ENCODE data around the gene MICALL2. TPM values are rescaled to one million over a fixed set of nuclear protein-coding genes. Genes with fewer than 3 reads are reported as not detected.
A peak's percentile ranks its signal among the peaks of the same experiment; 100 is the strongest.

MICALL2 gene
- total and polyA plus RNA-seq, 5 donors = 9.7 to 18.7 (median 13.0) TPM

DNA sequence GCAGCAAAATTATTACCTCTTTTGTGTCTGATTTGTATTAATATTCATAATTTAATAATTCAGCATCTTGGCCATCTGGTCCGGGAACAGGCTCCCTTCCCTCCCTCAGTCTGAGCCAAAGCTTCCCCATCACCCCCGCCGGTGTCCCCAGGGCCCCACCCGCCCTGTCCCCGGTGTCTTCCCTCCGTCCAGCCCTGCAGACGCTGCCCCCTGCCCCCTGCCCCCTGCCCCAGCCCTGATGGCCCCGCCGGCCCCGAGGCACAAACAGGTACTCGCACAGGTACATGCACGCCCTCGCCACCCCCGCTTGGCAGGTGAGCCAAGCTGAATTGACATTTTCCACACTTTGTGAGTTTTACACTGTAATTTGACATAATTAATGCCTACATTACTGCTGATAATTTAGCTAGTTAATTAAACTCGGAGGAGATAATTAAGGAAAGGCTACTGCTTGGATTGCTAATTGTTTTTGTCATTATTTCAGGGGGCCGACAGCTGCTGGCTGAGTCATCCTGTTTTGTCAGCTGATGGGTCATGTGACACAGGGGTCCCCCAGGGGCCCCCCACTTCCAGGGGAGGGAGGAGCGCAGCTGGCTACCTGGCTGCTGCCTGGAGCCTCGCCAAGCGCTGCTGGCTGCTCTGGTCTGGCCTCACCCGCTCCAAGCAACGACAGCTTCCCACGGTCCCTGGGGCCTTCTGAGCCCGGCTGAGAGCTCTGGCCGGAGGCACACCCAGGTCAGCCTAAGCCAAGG is 36.6 kb downstream of the MICALL2 start:
- Histone ChIP-seq H3K27ac (ENCODE audit: low read length) (no peak overlapping the region), H3K4me1 (ENCODE audit: control insufficient read depth, insufficient read depth, low read length) (no peaks in the 10 kb centered on the region), H3K27me3 (ENCODE audit: control insufficient read depth, insufficient read depth) (no peaks in the 10 kb centered on the region), H3K4me3 (ENCODE audit: low read length) (no peak overlapping the region), H3K9me3 (ENCODE audit: control insufficient read depth, low read length) (no peaks in the 10 kb centered on the region)
- intact Hi-C loops (cut with DNase I) = no loop called here
- no peak for ATAC-seq
- WGBS = 28% methylated on average over 24 of the region's 24 CpGs
- peak in 2 of 3 donors; percentile 59 to 60 for DNase-seq

DNA sequence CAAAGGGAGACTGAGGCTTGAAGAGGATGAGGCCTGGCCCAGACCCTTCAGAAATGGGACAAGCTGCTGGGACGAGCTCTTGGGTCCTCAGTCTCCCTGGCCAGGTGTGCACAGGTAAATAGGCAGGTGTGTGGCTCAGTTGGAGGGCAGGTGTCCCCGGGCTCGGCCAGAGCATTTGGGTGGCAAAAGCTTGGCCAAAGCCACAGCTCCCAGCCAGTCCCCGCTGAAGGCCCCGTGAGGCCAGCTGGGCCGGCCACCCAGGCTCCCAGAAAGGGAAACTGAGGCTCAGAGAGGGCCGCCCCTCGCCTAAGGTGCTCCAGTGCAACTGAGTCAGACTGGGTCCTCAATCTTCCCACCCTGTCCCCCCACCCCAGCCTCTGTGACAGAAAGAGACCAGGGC is 37.3 kb downstream of the MICALL2 start:
- 86% methylated on average over 8 of the region's 8 CpGs for WGBS
- no peaks in the 10 kb centered on the region for H3K27me3 ChIP-seq (ENCODE audit: control insufficient read depth, insufficient read depth)
- DNase-seq = no peak
- no peaks in the 10 kb centered on the region for H3K9me3 ChIP-seq (ENCODE audit: control insufficient read depth, low read length)
- ATAC-seq = no peak
- H3K4me1 ChIP-seq (ENCODE audit: control insufficient read depth, insufficient read depth, low read length) = no peaks in the 10 kb centered on the region
- H3K4me3 ChIP-seq (ENCODE audit: low read length) = no peak overlapping the region
- intact Hi-C loops (cut with DNase I) = no loop called here
- H3K27ac ChIP-seq (ENCODE audit: low read length) = no peak overlapping the region

DNA sequence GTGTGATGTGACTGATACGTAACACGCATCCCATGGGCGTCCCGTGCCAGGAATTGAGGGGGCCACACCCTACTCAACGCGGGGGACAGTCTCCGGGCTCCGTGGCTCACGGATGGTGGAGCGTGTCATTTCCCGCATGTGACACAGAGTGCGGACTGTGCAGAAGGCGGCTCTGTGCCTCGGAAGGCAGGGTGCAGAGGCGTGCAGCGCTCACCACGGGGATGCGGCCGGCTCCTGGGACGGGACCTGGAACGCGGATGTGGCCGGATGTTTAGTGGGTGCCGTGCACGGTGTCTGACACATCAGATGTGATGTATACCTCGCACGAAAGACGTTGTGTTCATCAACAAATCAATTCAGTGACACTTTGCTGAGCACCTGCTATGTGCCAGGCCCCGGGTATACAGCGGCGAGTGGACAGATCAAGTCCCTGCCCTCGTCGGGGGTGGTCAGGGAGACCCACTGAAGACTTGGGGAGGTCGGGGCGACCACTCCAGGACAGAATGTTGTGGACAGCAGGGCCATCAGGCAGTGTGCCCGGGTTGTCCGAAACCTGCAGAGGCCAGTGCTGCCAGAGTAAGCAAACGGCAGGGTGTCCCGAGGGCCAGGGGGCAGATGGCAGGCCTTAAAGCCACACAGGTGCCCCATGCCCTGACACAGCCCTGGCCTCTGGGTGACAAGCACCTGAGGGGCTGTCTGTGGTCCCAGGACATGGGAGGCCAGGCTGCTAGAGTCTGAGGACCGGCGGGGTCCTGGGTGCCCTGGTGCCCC is 38.1 kb downstream of the MICALL2 start:
- Histone ChIP-seq H3K27ac (ENCODE audit: low read length) (no peak overlapping the region), H3K4me3 (ENCODE audit: low read length) (no peak overlapping the region), H3K9me3 (ENCODE audit: control insufficient read depth, low read length) (no peaks in the 10 kb centered on the region), H3K27me3 (ENCODE audit: control insufficient read depth, insufficient read depth) (no peaks in the 10 kb centered on the region), H3K4me1 (ENCODE audit: control insufficient read depth, insufficient read depth, low read length) (no peaks in the 10 kb centered on the region)
- DNase-seq = no peak
- intact Hi-C loops (cut with DNase I) = no loop called here
- ATAC-seq = no peak
- WGBS = 86% methylated on average over 41 of the region's 41 CpGs

DNA sequence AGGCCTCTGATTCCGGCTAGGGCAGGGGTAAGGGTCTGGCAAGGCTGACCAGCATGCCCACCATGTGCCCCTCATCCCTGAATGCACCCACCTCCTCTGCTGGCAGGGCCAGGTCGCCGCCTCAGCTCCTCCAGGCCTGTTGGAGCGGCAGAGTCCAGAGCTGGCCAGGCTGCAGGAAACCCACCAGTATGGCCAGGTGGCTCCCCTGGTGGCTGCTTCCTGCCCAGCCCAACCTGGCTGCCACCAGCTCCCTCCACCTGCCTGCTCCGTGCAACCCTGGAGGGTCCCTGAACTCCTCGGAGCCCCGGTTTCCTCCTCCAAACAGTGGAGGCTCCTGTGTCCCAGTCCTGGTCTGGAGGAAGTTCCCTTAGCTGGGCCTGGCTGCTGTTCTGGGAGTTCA is 39.6 kb downstream of the MICALL2 start:
- no peaks in the 10 kb centered on the region for H3K4me1 ChIP-seq (ENCODE audit: control insufficient read depth, insufficient read depth, low read length)
- 65% methylated on average over 7 of the region's 7 CpGs for WGBS
- H3K4me3 ChIP-seq (ENCODE audit: low read length) = no peak overlapping the region
- ATAC-seq (no peak), DNase-seq (no peak)
- H3K27ac ChIP-seq (ENCODE audit: low read length) = no peak overlapping the region
- H3K9me3 ChIP-seq (ENCODE audit: control insufficient read depth, low read length) = no peaks in the 10 kb centered on the region
- intact Hi-C loops (cut with DNase I) = loop anchor here in 2 of 4 donors (10.0 kb wide), 1 partner anchor 195 kb away; no protein-coding TSS in a partner anchor
- no peaks in the 10 kb centered on the region for H3K27me3 ChIP-seq (ENCODE audit: control insufficient read depth, insufficient read depth)

DNA sequence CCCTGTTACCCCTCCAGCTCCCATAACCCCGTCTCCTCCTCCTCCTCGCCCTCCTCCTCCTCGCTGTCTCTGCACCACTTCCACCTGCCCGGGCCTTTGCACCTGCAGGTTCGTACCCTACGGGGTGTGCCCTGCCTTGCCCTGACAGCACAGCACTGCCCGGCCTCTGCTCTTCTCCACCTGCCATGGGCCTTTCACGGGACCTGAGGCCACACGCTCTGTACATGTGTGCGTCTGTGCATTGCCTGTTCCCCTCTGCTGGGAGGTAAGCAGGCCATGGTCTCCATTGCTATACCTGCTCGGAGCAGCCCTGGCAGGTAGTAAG is 40.0 kb downstream of the MICALL2 start:
- H3K27me3 ChIP-seq (ENCODE audit: control insufficient read depth, insufficient read depth) = no peaks in the 10 kb centered on the region
- WGBS = 91% methylated on average over 11 of the region's 11 CpGs
- no peak overlapping the region for H3K4me3 ChIP-seq (ENCODE audit: low read length)
- intact Hi-C loops (cut with DNase I) = loop anchor here in 2 of 4 donors (10.0 kb wide), 1 partner anchor 194 kb away; no protein-coding TSS in a partner anchor
- H3K9me3 ChIP-seq (ENCODE audit: control insufficient read depth, low read length) = no peaks in the 10 kb centered on the region
- peak in 1 of 3 donors; percentile 23 for DNase-seq
- no peak for ATAC-seq
- H3K4me1 ChIP-seq (ENCODE audit: control insufficient read depth, insufficient read depth, low read length) = no peaks in the 10 kb centered on the region
- no peak overlapping the region for H3K27ac ChIP-seq (ENCODE audit: low read length)

DNA sequence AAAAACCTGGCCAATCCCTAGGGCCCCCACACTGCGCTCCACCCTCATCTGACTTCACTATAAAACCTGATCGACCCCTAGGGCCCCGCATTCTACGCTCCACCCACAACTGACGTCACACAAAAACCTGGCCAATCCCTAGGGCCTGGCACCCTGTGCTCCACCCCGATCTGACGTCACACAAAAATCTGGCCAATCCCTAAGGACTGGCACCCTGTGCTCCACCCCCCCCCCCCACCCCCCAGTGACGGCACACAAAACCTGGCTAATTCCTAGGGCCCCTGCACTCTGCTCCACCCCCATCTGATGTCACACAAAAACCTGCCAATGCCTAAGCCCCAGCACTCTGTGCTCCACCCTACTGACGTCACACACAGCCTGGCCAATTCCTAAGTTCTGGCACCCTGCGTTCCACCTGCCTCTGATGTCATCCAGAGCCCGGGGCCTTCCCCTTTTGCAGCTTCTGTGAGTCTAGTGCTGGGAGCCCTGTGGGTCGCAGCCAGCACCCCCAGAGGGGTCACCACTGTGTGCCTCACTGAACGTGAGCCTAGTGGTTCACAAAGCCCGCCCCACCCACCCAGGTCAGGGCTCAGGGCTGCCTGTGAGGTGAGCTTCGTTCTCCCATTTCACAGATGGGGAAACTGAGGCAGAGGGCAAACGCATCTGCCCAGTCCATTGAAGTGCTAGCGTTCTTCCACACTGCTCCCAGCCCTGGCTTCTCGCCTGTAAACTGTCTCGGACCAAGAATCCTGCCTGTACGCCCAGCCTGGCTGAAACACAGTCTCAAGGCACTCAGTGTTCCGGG is 40.6 kb downstream of the MICALL2 start:
- H3K27ac ChIP-seq (ENCODE audit: low read length) = no peak overlapping the region
- 63% methylated on average over 21 of the region's 21 CpGs for WGBS
- DNase-seq = peak in 2 of 3 donors; percentile 13 to 53
- ATAC-seq = no peak
- H3K4me1 ChIP-seq (ENCODE audit: control insufficient read depth, insufficient read depth, low read length) = no peaks in the 10 kb centered on the region
- H3K4me3 ChIP-seq (ENCODE audit: low read length) = no peak overlapping the region
- H3K27me3 ChIP-seq (ENCODE audit: control insufficient read depth, insufficient read depth) = no peaks in the 10 kb centered on the region
- no peaks in the 10 kb centered on the region for H3K9me3 ChIP-seq (ENCODE audit: control insufficient read depth, low read length)
- intact Hi-C loops (cut with DNase I) = loop anchor here in 2 of 4 donors (10.0 kb wide), 1 partner anchor 194 kb away; no protein-coding TSS in a partner anchor

DNA sequence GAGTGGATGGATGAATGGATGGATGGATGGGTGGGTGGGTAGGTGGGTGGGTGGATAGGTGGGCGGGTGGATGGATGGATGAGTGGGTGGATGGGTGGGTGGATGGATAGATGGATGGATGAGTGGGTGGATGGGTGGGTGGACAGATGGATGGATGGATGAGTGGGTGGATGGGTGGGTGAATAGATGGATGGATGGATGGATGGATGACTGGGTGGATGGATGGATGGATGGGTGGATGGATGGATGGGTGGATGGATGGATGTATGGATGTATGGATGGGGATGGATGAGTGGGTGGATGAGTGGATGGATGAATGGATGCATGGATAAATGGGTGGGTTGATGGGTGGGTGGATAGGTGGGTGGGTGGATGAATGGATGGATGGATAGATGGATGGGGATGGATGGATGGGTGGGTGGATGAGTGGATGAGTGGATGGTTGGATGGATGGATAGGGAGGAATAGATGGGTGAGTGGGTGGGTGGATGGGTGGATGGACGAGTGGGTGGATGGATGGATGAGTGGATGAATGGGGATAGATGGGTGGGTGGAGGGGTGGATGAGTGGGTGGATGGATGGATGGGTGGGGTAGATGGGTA is 43.8 kb downstream of the MICALL2 start:
- Histone ChIP-seq H3K27ac (ENCODE audit: low read length) (no peak overlapping the region), H3K4me1 (ENCODE audit: control insufficient read depth, insufficient read depth, low read length) (no peaks in the 10 kb centered on the region), H3K9me3 (ENCODE audit: control insufficient read depth, low read length) (no peaks in the 10 kb centered on the region), H3K27me3 (ENCODE audit: control insufficient read depth, insufficient read depth) (no peaks in the 10 kb centered on the region), H3K4me3 (ENCODE audit: low read length) (no peak overlapping the region)
- intact Hi-C loops (cut with DNase I) = loop anchor here in 2 of 4 donors (10.0 kb wide), 1 partner anchor 191 kb away; no protein-coding TSS in a partner anchor
- WGBS = 85% methylated on average over 2 of the region's 2 CpGs
- DNase-seq = no peak
- ATAC-seq = no peak

DNA sequence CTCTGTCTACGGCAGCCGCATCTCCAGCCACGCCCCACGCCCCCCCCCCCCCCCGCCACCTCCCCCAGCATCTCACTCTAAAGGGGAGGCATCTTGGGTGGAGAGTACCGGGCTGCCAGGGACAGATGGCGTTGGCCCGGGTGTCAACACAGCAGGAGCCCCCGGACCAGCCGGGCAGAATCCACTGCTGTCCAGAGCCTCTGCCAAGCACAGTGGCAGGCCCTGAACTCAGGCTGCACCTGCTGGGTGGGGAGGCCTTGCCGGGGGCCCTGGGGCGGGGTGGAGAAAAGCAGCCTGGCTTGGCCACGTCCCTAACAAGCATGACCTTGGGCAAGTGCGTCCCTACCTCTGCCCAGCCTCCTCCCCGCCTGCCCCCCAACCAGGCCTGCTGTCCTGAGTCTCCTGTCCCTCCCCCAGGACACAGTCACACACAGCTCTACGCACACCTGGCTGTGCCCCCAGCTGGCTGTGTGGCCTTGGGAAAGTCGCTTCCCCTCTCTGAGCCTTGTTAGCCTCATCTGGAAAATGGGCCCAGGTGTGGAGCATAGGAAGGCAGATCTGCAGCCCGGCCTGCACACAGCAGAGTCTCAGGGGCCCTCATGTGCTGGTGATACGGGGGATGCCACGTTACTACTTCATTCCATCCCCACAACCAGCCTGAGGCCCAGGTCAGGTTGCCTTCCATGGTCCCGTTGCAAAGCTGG is 45.2 kb downstream of the MICALL2 start:
- Histone ChIP-seq H3K9me3 (ENCODE audit: control insufficient read depth, low read length) (no peaks in the 10 kb centered on the region), H3K27me3 (ENCODE audit: control insufficient read depth, insufficient read depth) (no peaks in the 10 kb centered on the region), H3K4me3 (ENCODE audit: low read length) (no peak overlapping the region), H3K27ac (ENCODE audit: low read length) (no peak overlapping the region), H3K4me1 (ENCODE audit: control insufficient read depth, insufficient read depth, low read length) (no peaks in the 10 kb centered on the region)
- ATAC-seq (no peak), DNase-seq (no peak)
- intact Hi-C loops (cut with DNase I) = loop anchor here in 3 of 4 donors (5.0 to 10.0 kb wide), 2 partner anchors 189 to 222 kb away; no protein-coding TSS in a partner anchor
- 72% methylated on average over 21 of the region's 21 CpGs for WGBS

DNA sequence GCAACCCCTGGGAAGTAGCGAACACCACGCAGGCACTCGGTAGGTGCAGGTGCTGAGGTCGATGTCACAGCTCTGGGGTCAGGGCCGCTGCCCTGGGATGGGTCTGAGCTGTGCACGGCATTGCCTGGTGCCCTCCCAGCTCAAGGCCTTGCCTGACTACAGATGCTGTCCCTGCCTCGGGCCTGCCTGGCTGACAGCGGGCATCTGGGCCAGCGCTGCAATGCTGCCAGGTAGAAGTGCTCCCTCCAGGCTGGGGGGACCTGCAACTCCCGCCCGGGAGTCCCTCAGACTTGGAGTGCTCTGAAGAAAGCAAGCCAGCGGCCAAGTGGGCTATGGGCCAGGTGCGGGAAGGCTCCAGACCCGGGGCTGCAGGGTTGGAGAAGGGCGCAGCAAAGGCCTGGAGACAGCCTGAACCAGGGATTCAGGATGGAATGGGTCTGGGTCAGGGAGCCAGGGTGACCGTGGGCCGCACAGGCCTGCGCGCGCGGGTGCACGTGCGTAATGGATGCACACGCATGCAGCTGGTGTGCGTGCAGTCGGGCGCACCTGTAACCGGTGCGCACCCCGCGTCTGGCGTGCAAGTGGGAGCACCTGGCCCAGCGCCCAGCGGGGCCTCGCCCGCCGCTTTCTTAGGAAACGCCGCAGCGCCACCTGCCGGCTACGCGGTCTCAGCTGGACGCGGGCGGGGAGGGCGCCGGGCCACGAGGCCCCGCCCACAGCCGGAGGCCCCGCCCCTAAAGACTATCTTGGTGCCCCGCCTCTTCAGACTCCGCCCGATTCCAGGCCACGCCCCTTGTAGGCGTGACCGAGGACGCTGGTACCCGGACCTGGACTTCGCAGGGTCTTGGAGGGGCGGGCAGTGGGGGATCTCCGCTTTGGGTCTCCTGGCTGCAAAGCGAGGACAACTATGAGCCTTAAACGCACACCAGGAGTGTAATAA is 46.7 kb downstream of the MICALL2 start:
- Histone ChIP-seq H3K4me1 (ENCODE audit: control insufficient read depth, insufficient read depth, low read length) (no peaks in the 10 kb centered on the region), H3K27ac (ENCODE audit: low read length) (no peak overlapping the region), H3K4me3 (ENCODE audit: low read length) (no peak overlapping the region), H3K27me3 (ENCODE audit: control insufficient read depth, insufficient read depth) (no peaks in the 10 kb centered on the region), H3K9me3 (ENCODE audit: control insufficient read depth, low read length) (no peaks in the 10 kb centered on the region)
- intact Hi-C loops (cut with DNase I) = loop anchor here in 3 of 4 donors (5.0 to 10.0 kb wide), 2 partner anchors 188 to 220 kb away; no protein-coding TSS in a partner anchor
- DNase-seq (peak; percentile 85 to 95 (median 92)), ATAC-seq (peak; percentile 87 to 94)
- 14% methylated on average over 65 of the region's 65 CpGs for WGBS
